Memory B cell (primary cell): Measurements from ENCODE around the gene DSCAM.

Source experiments
- ATAC-seq: fragments of 150-1000 bp; cut with Tn5 transposase; 2 replicates; pipeline ENCODE4 v1.10.0; 2021; ENCODE audit warnings: low read depth, mild to moderate bottlenecking, moderate library complexity
- DNase-seq, 2 donors: peaks; one replicate each; pipeline ENCODE4 v3.0.0; 2022; ENCODE audit warnings: low spot score in 2 of 2
- H3K27ac Mint-ChIP-seq: one replicate; pipeline ENCODE4 v1.8.0; 2022; ENCODE audit warnings: mild to moderate bottlenecking, moderate library complexity, mixed read lengths
- H3K27me3 Mint-ChIP-seq: one replicate; pipeline ENCODE4 v1.8.0; 2022; ENCODE audit warnings: mixed read lengths
- H3K36me3 Mint-ChIP-seq: one replicate; pipeline ENCODE4 v1.8.0; 2022; ENCODE audit warnings: mild to moderate bottlenecking, mixed read lengths
- H3K4me1 Mint-ChIP-seq: one replicate; pipeline ENCODE4 v1.8.0; 2022; ENCODE audit warnings: mixed read lengths
- H3K4me3 Mint-ChIP-seq: one replicate; pipeline ENCODE4 v1.8.0; 2022; ENCODE audit warnings: mild to moderate bottlenecking, moderate library complexity, mixed read lengths
- H3K9me3 Mint-ChIP-seq: one replicate; pipeline ENCODE4 v1.8.0; 2022; ENCODE audit warnings: mixed read lengths

The DSCAM gene

GRCh38 chr21:40099809-40100208 lies 747.1 kb downstream of the DSCAM start:
- Mint-ChIP-seq H3K27me3 (no peaks in the 10 kb centered on the region), H3K27ac (no peak overlapping the region), H3K36me3 (no peaks in the 10 kb centered on the region), H3K4me3 (no peak overlapping the region), H3K9me3 (peaks cover 9% of the 10 kb centered on the region), H3K4me1 (no peaks in the 10 kb centered on the region)
- no peak for DNase-seq
- no peak for ATAC-seq

DNA sequence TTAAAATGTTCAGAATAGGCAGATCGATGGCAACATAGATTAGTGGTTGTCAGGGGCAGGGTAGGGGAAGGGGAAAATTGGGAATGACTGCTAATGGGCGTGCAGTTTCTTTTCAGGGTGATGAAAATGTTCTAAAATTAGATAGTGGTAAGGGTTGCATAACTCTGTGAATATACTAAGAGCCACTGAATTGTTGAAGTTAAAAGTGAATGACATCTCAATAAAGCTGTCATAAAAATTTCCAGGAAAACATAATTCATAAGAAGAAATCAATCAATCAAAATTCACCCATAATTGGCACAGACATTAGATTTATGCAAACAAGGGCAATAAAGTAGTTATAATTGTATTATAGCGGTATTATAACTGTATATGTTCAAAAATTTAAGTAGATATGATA lies 751.5 kb downstream of the DSCAM start:
- H3K4me3 Mint-ChIP-seq, result no peak overlapping the region
- no peak overlapping the region for H3K27ac Mint-ChIP-seq
- peaks cover 1% of the 10 kb centered on the region for H3K36me3 Mint-ChIP-seq
- peaks cover 10% of the 10 kb centered on the region for H3K9me3 Mint-ChIP-seq
- no peaks in the 10 kb centered on the region for H3K4me1 Mint-ChIP-seq
- DNase-seq (no peak), ATAC-seq (no peak)
- H3K27me3 Mint-ChIP-seq, result no peaks in the 10 kb centered on the region

- Mint-ChIP-seq H3K36me3 (no peaks in the 10 kb centered on the region), H3K4me3 (no peak overlapping the region), H3K27ac (no peak overlapping the region), H3K27me3 (peaks cover 2% of the 10 kb centered on the region), H3K4me1 (no peaks in the 10 kb centered on the region), H3K9me3 (peaks cover 2% of the 10 kb centered on the region)
- no peak for ATAC-seq
- no peak for DNase-seq
Measured at GRCh38 chr21:40080385-40080784, 766.6 kb downstream of the DSCAM start.

- no peak overlapping the region for H3K27ac Mint-ChIP-seq
Measured at GRCh38 chr21:40074710-40075109, 772.2 kb downstream of the DSCAM start.

DNA sequence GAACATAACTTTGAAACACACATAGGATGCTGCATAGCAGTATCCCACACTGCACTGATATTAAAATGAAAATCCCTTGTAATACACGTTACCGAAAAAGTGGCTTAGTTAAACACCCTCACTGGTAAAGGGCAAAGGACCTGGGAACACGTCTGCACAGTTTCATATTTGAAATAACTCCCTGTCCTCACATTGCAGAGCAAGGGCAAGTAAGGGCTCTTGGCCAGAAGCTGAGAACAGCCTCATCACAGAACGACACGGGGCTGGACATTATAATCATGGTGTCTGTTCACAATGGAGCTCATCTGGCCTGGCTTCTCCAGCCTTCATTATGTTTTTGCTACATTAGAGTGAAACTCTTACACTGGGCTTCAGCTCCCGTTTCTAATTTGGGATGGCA lies 772.8 kb downstream of the DSCAM start:
- no peak for ATAC-seq
- H3K4me3 Mint-ChIP-seq, result no peak overlapping the region

More at GRCh38 chr21:40074710-40075109, 772.2 kb downstream of the DSCAM start:
- Mint-ChIP-seq H3K4me3 (no peak overlapping the region), H3K9me3 (peaks cover 1% of the 10 kb centered on the region), H3K4me1 (no peaks in the 10 kb centered on the region), H3K36me3 (no peaks in the 10 kb centered on the region), H3K27me3 (no peaks in the 10 kb centered on the region)
- no peak for ATAC-seq
- no peak for DNase-seq

DNA sequence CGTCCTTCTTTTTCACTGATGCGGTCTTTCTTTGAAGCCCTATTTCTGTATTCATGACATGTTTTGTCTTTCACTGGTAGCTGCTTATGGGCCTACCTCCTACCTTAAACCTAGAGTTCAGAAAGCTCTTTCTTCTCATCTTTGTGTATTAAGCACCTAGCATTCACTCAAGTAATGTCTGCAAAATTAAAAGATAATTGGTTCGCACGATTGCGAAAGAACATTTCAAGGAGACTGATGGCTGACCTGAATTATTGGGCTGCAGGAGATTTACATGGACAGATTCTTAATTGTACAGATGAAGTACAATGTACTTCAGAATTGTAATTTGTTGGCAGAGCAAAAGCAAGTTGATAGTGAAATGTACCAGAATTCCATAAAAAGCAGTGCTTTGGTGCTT lies 773.3 kb downstream of the DSCAM start:
- Mint-ChIP-seq H3K9me3 (peaks cover 1% of the 10 kb centered on the region), H3K4me1 (no peaks in the 10 kb centered on the region), H3K27me3 (no peaks in the 10 kb centered on the region), H3K27ac (no peak overlapping the region), H3K4me3 (no peak overlapping the region), H3K36me3 (no peaks in the 10 kb centered on the region)
- DNase-seq (no peak), ATAC-seq (no peak)

More for the DNA sequence above, 772.8 kb downstream of the DSCAM start:
- no peaks in the 10 kb centered on the region for H3K36me3 Mint-ChIP-seq
- no peaks in the 10 kb centered on the region for H3K4me1 Mint-ChIP-seq
- H3K9me3 Mint-ChIP-seq, result peaks cover 1% of the 10 kb centered on the region
- H3K27ac Mint-ChIP-seq, result no peak overlapping the region
- H3K27me3 Mint-ChIP-seq, result no peaks in the 10 kb centered on the region
- DNase-seq, result no peak

DNA sequence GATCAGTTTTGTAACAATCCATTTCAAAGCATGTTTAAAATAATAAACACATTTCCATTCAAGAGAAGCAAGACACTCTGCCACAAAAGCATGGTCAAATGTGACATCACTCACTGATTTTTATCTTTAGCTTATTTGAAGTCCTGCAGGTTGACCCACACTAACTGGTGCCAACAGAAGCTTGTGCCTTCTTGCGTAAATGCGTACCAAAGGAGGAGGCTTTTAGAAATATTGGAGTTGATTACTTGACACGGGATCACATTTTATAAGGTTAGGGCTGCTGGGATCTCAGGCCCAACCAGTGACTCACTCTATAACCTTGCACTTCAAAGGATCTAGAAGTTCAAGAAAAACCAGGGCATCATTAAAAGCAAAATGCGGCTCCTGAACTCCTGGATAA lies 776.1 kb downstream of the DSCAM start:
- Mint-ChIP-seq H3K4me3 (no peak overlapping the region), H3K36me3 (no peaks in the 10 kb centered on the region), H3K27ac (no peak overlapping the region), H3K9me3 (peaks cover 2% of the 10 kb centered on the region), H3K27me3 (no peaks in the 10 kb centered on the region), H3K4me1 (no peaks in the 10 kb centered on the region)
- DNase-seq (no peak), ATAC-seq (no peak)

- Mint-ChIP-seq H3K4me3 (no peak overlapping the region), H3K27ac (no peak overlapping the region), H3K9me3 (peaks cover 2% of the 10 kb centered on the region), H3K27me3 (no peaks in the 10 kb centered on the region), H3K36me3 (no peaks in the 10 kb centered on the region), H3K4me1 (no peaks in the 10 kb centered on the region)
- no peak for ATAC-seq
- DNase-seq, result no peak
Measured at GRCh38 chr21:40067751-40068150, 779.2 kb downstream of the DSCAM start.

DNA sequence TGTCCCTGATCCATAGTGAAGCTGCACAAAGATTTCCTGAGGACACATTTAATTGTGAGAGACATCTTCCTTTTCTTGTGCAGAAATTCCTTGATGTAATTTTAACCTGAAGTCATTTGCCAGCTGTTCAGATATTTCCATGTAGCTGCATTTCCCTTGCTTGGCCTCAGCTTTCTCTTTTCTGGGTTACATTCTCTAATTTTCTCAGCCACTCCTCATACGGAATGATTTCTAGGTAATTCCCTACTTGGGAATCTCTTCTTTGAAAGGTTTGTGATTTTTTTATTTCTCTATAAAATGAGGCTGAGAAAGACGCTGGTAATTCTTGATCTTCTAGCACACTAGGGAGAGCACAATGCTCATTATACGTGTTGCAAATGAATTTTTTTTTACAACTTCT lies 780.7 kb downstream of the DSCAM start:
- Mint-ChIP-seq H3K4me1 (no peaks in the 10 kb centered on the region), H3K27me3 (no peaks in the 10 kb centered on the region), H3K9me3 (peaks cover 1% of the 10 kb centered on the region), H3K4me3 (no peak overlapping the region), H3K27ac (no peak overlapping the region), H3K36me3 (no peaks in the 10 kb centered on the region)
- DNase-seq (no peak), ATAC-seq (no peak)

- Mint-ChIP-seq H3K9me3 (peaks cover 7% of the 10 kb centered on the region), H3K36me3 (no peaks in the 10 kb centered on the region), H3K27ac (no peak overlapping the region), H3K4me1 (no peaks in the 10 kb centered on the region), H3K27me3 (no peaks in the 10 kb centered on the region), H3K4me3 (no peak overlapping the region)
- ATAC-seq (no peak), DNase-seq (no peak)
Measured at GRCh38 chr21:40060083-40060677, 786.8 kb downstream of the DSCAM start.

GRCh38 chr21:40057331-40057730 lies 789.6 kb downstream of the DSCAM start:
- DNase-seq (no peak), ATAC-seq (no peak)
- Mint-ChIP-seq H3K4me3 (no peak overlapping the region), H3K4me1 (no peaks in the 10 kb centered on the region), H3K36me3 (no peaks in the 10 kb centered on the region), H3K9me3 (peaks cover 10% of the 10 kb centered on the region), H3K27me3 (no peaks in the 10 kb centered on the region), H3K27ac (no peak overlapping the region)

GRCh38 chr21:40056031-40056430 lies 790.9 kb downstream of the DSCAM start:
- Mint-ChIP-seq H3K4me3 (no peak overlapping the region), H3K27me3 (no peaks in the 10 kb centered on the region), H3K4me1 (no peaks in the 10 kb centered on the region), H3K36me3 (no peaks in the 10 kb centered on the region), H3K27ac (no peak overlapping the region), H3K9me3 (peaks cover 10% of the 10 kb centered on the region)
- no peak for DNase-seq
- ATAC-seq, result no peak

DNA sequence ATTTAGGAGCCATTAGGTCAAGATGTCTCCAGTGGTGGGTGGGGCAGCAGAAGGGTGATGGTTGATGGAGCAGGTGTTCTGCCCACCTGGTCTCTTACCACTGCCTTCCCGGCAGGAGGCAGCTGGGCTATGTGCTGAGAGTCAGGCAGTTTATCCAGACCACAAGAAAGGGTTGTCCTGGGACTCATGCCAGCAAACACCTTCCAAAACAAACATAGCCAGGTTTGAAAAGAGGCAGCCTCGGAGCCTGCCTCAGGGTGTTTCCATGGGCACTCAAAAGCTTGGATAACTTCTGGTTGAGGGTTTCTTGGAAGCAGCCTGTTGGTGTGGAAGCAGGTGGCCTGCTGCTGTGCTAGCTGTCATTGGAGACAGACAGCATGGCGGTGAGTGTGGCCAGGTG lies 792.6 kb downstream of the DSCAM start:
- Mint-ChIP-seq H3K4me1 (no peaks in the 10 kb centered on the region), H3K4me3 (no peak overlapping the region), H3K36me3 (no peaks in the 10 kb centered on the region), H3K27ac (no peak overlapping the region), H3K9me3 (peaks cover 10% of the 10 kb centered on the region), H3K27me3 (no peaks in the 10 kb centered on the region)
- no peak for DNase-seq
- ATAC-seq, result no peak

DNA sequence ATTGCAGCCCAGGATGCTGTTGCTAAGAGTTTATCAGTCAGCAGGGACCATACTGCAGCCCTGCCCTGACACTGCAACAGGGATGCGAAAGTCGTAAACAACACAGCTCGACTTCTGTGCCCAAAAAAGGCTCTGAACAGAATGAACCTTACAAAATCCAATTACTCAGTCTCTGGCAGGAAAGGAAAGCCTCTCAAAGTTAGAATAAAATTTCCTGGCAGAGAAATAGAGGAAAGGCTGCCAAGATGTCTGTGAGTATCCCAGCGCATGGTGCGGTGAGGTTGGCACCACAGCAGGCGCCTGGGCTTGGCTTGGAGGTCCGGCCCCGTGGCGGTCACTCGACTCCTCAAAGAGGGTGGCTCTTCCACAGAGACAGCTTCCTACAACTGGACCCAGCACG lies 794.0 kb downstream of the DSCAM start:
- Mint-ChIP-seq H3K4me3 (no peak overlapping the region), H3K36me3 (no peaks in the 10 kb centered on the region), H3K27ac (no peak overlapping the region), H3K4me1 (no peaks in the 10 kb centered on the region), H3K9me3 (peaks cover 6% of the 10 kb centered on the region), H3K27me3 (no peaks in the 10 kb centered on the region)
- DNase-seq (no peak), ATAC-seq (no peak)

GRCh38 chr21:40052276-40052675 lies 794.7 kb downstream of the DSCAM start:
- H3K4me3 Mint-ChIP-seq, result no peak overlapping the region
- H3K27ac Mint-ChIP-seq, result no peak overlapping the region
- no peaks in the 10 kb centered on the region for H3K36me3 Mint-ChIP-seq
- no peaks in the 10 kb centered on the region for H3K27me3 Mint-ChIP-seq
- H3K9me3 Mint-ChIP-seq, result peaks cover 6% of the 10 kb centered on the region
- ATAC-seq, result no peak
- DNase-seq, result no peak
- H3K4me1 Mint-ChIP-seq, result no peaks in the 10 kb centered on the region
